Measurements from ENCODE around the gene MRPL14.

The MRPL14 gene

DNA sequence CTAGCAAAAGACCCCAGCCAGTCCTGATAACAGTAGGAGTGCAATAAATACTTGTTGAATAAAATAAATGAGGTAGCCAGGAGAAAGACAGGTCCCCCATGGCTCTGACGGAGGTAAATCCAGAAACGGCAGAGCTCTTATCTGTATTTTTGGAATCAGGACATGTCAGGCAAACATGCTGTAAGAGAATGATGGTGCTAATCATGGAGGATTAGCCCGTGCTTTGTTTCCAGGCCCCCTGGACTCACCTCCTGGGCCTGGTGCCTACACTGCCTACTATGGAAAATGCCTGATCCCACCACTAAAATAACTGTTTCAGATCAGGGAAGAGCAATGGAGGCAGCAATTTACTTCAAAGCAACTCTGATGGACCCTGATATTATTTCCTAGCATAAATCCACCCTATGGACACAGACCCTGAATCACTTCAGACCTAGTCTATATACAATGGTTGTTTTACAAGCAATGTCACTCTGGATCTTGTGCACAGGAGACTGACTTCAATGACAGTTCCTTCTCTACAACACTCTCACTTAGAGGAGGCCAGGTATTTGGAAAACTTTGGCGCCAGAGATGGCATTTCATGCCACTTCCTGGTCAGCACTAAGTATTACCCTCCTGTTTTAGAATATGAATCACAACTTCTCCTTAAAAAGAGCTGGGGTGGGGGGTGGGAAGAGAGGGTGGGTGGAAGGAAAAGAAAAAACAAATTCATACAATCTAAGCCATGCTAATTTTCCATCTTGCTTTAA, 6.4 kb downstream of the MRPL14 start:
- peaks cover 50% of the 10 kb centered on the region for H3K4me1 ChIP-seq (ENCODE audit: control insufficient read depth, low read length)
- H4K20me1 ChIP-seq (ENCODE audit: control insufficient read depth, insufficient read depth, low read depth, low read length) = peaks cover 56% of the 10 kb centered on the region
- no peaks in the 10 kb centered on the region for H3K9me2 ChIP-seq (replicated peaks; ENCODE audit: control insufficient read depth, low read length)
- H3K36me3 ChIP-seq (ENCODE audit: control insufficient read depth, low read length) = peaks cover 74% of the 10 kb centered on the region
- no peaks in the 10 kb centered on the region for H3F3A ChIP-seq (ENCODE audit: control insufficient read depth, insufficient read depth)
- no peak overlapping the region for H3K4me2 ChIP-seq (ENCODE audit: low read length)
- H3K79me2 ChIP-seq (ENCODE audit: control insufficient read depth, low read length) = peaks cover 100% of the 10 kb centered on the region
- H3K27me3 ChIP-seq (ENCODE audit: control insufficient read depth, low read length) = no peaks in the 10 kb centered on the region
- TF ChIP-seq EZH2phosphoT487 (IDR thresholded peaks at IDR 0.05; ENCODE audit: borderline replicate concordance, low read length) = no peak
- TF ChIP-seq, protein P1, sequence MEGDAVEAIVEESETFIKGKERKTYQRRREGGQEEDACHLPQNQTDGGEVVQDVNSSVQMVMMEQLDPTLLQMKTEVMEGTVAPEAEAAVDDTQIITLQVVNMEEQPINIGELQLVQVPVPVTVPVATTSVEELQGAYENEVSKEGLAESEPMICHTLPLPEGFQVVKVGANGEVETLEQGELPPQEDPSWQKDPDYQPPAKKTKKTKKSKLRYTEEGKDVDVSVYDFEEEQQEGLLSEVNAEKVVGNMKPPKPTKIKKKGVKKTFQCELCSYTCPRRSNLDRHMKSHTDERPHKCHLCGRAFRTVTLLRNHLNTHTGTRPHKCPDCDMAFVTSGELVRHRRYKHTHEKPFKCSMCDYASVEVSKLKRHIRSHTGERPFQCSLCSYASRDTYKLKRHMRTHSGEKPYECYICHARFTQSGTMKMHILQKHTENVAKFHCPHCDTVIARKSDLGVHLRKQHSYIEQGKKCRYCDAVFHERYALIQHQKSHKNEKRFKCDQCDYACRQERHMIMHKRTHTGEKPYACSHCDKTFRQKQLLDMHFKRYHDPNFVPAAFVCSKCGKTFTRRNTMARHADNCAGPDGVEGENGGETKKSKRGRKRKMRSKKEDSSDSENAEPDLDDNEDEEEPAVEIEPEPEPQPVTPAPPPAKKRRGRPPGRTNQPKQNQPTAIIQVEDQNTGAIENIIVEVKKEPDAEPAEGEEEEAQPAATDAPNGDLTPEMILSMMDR (IDR thresholded peaks at IDR 0.05; ENCODE audit: low read depth, low read length, poor library complexity, severe bottlenecking) = no peak
- H3K4me3 ChIP-seq (ENCODE audit: low read length) = no peak overlapping the region
- no peaks in the 10 kb centered on the region for H3K9me3 ChIP-seq (ENCODE audit: control insufficient read depth, insufficient read depth, low read length)
- H3K27ac ChIP-seq (ENCODE audit: low read depth, low read length) = no peak overlapping the region

DNA sequence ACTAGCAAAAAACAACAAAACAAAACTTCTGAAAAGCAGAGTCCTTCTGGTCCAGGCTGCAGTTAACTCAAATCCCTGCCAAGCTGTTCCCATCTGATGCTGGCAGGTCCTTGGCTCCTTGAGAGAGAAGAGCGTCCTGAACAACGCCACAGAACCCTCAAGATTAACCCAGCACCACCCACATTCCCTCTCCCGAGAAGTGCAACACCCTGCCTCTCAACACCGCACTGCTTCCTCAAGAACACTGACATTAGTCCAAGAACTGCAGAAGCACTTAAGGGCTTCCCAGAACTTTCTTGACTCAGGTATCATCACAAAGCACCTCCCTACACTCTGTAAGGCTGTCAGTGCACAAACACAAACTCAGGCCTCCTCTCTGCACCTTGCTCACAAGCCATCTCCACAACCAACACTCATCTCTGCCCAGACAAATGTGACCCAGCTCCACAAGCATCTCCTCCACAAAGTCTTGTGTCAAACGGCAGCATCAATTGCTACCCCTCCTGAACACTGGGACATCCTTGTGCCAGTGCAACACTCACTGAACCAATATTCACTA, 7.5 kb downstream of the MRPL14 start:
- no peaks in the 10 kb centered on the region for H3F3A ChIP-seq (ENCODE audit: control insufficient read depth, insufficient read depth)
- no peak overlapping the region for H3K27ac ChIP-seq (ENCODE audit: low read depth, low read length)
- H3K9me2 ChIP-seq (replicated peaks; ENCODE audit: control insufficient read depth, low read length) = no peaks in the 10 kb centered on the region
- peaks cover 99% of the 10 kb centered on the region for H3K79me2 ChIP-seq (ENCODE audit: control insufficient read depth, low read length)
- no peaks in the 10 kb centered on the region for H3K27me3 ChIP-seq (ENCODE audit: control insufficient read depth, low read length)
- no peaks in the 10 kb centered on the region for H3K9me3 ChIP-seq (ENCODE audit: control insufficient read depth, insufficient read depth, low read length)
- H3K4me3 ChIP-seq (ENCODE audit: low read length) = no peak overlapping the region
- H3K4me2 ChIP-seq (ENCODE audit: low read length) = no peak overlapping the region
- peaks cover 39% of the 10 kb centered on the region for H3K4me1 ChIP-seq (ENCODE audit: control insufficient read depth, low read length)
- H4K20me1 ChIP-seq (ENCODE audit: control insufficient read depth, insufficient read depth, low read depth, low read length) = peaks cover 49% of the 10 kb centered on the region
- H3K36me3 ChIP-seq (ENCODE audit: control insufficient read depth, low read length) = peaks cover 76% of the 10 kb centered on the region
- TF ChIP-seq EZH2phosphoT487 (IDR thresholded peaks at IDR 0.05; ENCODE audit: borderline replicate concordance, low read length) = no peak
- TF ChIP-seq, protein P1 (IDR thresholded peaks at IDR 0.05; ENCODE audit: low read depth, low read length, poor library complexity, severe bottlenecking) = no peak

DNA sequence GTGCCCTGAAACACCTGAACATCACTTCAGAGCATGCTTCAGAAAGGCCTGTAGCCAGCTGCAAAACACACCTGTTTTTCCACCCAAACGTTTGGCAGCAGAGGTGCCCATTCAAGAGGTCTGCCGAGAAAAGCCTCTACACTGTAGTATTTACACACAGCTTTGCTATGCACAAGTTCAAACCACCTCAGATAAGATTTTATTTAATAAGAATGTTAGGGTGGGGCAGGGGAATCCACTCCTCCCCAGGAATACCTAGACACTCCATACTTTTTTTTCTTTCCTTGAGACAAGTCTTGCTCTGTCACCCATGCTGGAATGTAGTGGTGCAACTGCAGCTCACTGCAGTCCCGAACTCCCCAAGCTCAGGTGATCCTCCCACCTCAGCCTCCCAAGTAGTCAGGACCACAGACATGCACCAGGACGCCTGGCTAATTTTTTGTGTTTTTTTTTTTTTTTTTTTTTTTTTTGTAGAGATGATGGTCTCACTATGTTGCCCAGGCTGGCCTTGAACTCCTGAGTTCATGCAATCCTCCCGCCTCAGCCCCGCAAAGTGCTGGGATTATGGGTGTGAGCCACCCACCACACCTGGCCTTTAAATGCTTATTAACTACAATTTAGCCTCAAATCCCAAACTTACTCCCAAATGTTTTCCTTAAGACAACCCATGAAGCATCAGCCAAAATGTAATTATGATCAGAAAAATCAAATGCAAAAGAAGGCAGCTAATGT, 9.7 kb downstream of the MRPL14 start:
- H3K9me3 ChIP-seq (ENCODE audit: control insufficient read depth, insufficient read depth, low read length) = no peaks in the 10 kb centered on the region
- peaks cover 72% of the 10 kb centered on the region for H3K36me3 ChIP-seq (ENCODE audit: control insufficient read depth, low read length)
- no peak overlapping the region for H3K27ac ChIP-seq (ENCODE audit: low read depth, low read length)
- H3K9me2 ChIP-seq (replicated peaks; ENCODE audit: control insufficient read depth, low read length) = no peaks in the 10 kb centered on the region
- H3K4me1 ChIP-seq (ENCODE audit: control insufficient read depth, low read length) = peaks cover 17% of the 10 kb centered on the region
- H3K4me3 ChIP-seq (ENCODE audit: low read length) = no peak overlapping the region
- H3K79me2 ChIP-seq (ENCODE audit: control insufficient read depth, low read length) = peaks cover 77% of the 10 kb centered on the region
- H4K20me1 ChIP-seq (ENCODE audit: control insufficient read depth, insufficient read depth, low read depth, low read length) = peaks cover 28% of the 10 kb centered on the region
- no peaks in the 10 kb centered on the region for H3K27me3 ChIP-seq (ENCODE audit: control insufficient read depth, low read length)
- H3K4me2 ChIP-seq (ENCODE audit: low read length) = no peak overlapping the region
- no peaks in the 10 kb centered on the region for H3F3A ChIP-seq (ENCODE audit: control insufficient read depth, insufficient read depth)
- TF ChIP-seq, protein P1 (IDR thresholded peaks at IDR 0.05; ENCODE audit: low read depth, low read length, poor library complexity, severe bottlenecking) = no peak
- no peak for TF ChIP-seq EZH2phosphoT487 (IDR thresholded peaks at IDR 0.05; ENCODE audit: borderline replicate concordance, low read length)
